ENCODE measurements around the gene HPSE2.

- TF ChIP-seq CTCF (IDR thresholded peaks at IDR 0.05; ENCODE audit: insufficient read depth, low read length, poor library complexity, severe bottlenecking): no peak
- TF ChIP-seq EZH2phosphoT487 (conservative IDR thresholded peaks at IDR 0.05; ENCODE audit: low read length): no peak
These were observed 805.2 kb downstream of the HPSE2 start for GRCh38 chr10:98430427-98430826.
